Right renal cortex interstitium (tissue), 3 donors: ENCODE measurements around the gene PLPP7. TPM values are rescaled to one million over a fixed set of nuclear protein-coding genes. Genes with fewer than 3 reads are reported as not detected.

Experiments
- DNase-seq, 3 donors: peaks; one replicate each; pipeline ENCODE4 v3.0.0-alpha.2; 2013; ENCODE audit warnings: low read depth in 3 of 3, low spot score in 2 of 3
- polyA plus RNA-seq, 3 donors: library from polyadenylated mRNA; unstranded; fragments of 120-200 nt; gene quantifications; one replicate each; pipeline ENCODE4 v1.2.1, GENCODE V29; 2013; ENCODE audit not compliant: insufficient read length in 3 of 3

Gene PLPP7
- polyA plus RNA-seq, 3 donors, result 1.9 to 2.5 (median 2.0) TPM

DNA sequence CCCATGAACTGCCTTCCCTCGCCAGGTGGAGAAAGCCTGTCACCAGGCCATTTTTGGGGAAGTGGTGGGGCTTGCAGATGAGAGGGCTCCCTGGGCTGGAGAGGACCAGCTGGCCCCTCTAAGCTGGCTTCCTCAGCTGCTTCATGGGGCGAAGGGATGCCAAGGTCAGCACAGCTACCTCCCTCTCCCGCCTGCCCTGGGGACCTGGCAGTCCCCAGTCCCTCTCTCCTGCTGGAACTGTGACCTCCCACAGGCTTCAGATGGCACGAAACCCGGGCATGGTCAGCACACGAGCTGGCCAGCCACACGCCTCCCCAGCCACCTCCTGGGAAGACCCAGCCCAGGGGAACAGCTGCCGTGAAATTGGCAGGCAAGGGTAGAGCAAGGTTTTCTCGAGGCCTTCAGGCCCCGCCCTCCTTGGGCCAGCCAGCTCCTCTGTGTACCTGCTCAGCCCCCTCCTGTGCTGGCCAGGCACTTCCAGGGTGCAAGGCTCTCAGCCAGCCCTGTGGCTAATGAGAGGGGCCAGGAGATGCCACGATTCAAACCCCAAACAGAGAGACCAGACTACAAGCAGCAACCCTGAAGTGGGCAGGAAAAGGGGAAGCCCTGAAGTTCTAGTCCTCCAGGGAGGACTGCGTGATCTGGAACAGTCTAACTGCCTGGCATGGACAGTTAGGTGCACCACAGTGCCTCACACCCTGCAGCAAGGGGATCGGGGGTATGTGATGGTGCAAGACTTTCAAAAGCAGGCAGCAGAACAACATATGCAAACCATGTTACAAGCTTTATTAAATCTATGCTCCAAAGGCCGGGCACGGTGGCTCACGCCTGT is 12.9 kb downstream of the PLPP7 start:
- DNase-seq, result no peak

GRCh38 chr9:131303381-131304321 is 14.1 kb downstream of the PLPP7 start:
- no peak for DNase-seq

GRCh38 chr9:131304676-131305355 is 15.3 kb downstream of the PLPP7 start:
- no peak for DNase-seq

- DNase-seq, result no peak
Measured at GRCh38 chr9:131306397-131307004, 17.0 kb downstream of the PLPP7 start.

GRCh38 chr9:131307974-131308373 is 18.5 kb downstream of the PLPP7 start:
- no peak for DNase-seq

DNA sequence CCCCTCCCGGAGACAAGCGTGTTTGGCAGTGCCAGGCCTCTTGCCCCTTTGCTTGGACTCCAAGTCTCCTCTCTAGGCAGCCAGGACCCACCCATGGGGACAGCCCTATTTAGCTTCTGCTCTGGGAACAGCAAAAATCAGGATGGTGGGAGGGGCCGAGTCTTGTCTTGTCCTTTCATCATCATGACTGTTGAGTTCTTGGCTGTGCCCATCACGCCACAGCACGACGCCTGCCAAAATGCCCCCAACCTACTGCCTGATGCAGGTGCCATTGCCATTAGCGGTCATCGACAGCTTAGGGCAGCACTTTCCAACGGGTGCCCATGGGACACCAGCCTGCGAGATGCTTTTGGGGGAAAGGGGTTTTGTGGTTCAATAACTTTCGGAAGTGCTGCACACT is 18.9 kb downstream of the PLPP7 start:
- no peak for DNase-seq

GRCh38 chr9:131308906-131309529 is 19.5 kb downstream of the PLPP7 start:
- no peak for DNase-seq

GRCh38 chr9:131309530-131310276 is 20.2 kb downstream of the PLPP7 start:
- no peak for DNase-seq

- no peak for DNase-seq
Measured at GRCh38 chr9:131310833-131311554, 21.5 kb downstream of the PLPP7 start.

DNA sequence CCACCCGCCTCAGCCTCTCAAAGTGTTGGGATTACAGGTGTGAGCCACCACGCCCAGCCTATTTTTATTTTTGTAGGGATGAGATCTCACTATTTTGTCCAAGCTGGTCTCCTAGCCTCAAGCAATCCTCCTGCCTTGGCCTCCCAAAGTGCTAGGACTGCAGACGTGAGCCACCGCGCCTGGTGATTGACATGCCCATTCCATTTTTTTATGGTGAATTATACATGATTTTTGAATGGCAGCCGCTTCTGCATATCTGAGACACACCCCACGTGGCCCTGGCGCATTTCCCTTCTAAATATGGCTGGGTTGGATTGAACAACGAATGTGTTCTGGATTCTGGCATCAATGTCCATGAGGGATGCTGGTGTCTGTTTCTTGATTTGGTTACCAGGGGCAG is 22.7 kb downstream of the PLPP7 start:
- no peak for DNase-seq

GRCh38 chr9:131312822-131313770 is 23.6 kb downstream of the PLPP7 start:
- DNase-seq, result no peak

DNA sequence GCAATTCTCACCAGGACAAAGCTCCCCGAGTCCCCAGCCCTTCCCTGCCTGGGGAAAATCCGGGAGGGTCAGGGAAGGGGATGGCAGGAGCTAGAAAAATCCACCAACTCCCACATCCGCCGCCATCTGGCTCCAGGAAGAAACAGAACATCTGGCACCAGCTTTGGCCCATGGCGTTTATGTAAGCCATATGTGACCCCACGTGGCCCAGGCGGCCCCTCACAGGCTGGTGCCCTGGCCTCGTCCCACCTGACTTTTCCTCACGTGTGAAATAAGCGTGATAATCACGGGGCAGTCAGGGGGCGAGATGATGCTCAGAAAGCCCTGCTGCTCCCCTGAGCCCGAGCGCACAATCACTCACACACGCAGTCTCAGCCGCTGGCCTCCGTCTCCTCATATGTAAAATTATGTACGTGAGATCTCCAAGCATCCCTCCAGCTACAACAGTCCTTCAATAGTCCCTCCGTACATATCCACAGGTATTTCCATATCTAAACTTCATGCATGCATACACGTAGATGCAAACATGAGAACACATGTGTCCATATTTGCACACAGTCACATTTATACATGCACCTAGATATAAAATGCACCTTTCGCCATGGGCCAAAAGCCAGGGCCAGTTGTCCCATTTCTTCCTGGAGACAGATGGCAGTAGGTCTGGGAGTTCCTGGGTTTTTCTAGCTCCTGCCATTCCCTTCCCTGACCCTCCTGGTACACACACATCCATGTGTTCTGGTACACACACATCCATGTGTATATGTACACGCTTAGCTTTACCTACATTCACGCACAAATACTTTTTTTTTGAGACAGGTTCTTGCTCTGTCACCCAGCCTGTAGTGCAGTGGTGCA is 28.9 kb downstream of the PLPP7 start:
- no peak for DNase-seq

DNA sequence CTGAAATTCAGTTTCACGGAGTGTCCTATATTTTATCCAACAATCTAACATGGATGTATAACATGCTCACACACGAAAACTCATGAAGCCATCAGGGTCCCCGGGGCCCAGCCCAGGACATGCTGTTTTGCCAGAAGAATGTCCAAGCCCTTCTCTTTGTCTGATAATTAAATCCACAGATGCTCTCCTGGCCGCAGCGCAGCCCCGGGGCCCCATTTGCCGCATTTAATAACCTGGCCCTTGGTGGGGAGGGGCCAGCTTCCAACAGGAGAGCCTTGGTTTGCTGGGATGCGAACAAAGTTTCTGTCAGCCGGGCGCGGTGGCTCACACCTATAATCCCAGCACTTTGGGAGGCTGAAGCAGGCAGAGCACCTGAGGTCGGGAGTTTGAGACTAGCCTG is 30.0 kb downstream of the PLPP7 start:
- DNase-seq, result no peak

- no peak for DNase-seq
Measured at GRCh38 chr9:131320031-131320685, 30.6 kb downstream of the PLPP7 start.

DNA sequence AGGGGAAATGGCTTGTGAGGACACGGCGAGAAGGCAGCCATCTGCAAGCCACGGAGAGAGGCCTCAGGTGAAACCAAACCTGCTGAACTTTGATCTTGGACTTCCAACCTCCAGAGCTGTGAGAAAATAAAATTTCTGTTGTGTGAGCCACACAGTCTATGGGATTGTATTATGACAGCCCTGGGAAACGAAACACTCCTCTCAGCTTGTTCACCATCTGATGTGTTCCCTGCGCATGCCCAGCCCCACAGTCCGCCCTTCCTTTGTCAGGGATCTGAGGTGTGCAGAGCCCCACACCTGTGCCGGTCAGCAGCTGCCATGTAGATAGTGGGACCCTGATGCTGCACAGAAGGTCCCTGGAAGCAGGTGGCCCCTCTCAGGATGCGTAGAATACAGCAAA is 34.1 kb downstream of the PLPP7 start:
- no peak for DNase-seq
